ENCODE data around the gene PKHD1.

The PKHD1 gene

DNA sequence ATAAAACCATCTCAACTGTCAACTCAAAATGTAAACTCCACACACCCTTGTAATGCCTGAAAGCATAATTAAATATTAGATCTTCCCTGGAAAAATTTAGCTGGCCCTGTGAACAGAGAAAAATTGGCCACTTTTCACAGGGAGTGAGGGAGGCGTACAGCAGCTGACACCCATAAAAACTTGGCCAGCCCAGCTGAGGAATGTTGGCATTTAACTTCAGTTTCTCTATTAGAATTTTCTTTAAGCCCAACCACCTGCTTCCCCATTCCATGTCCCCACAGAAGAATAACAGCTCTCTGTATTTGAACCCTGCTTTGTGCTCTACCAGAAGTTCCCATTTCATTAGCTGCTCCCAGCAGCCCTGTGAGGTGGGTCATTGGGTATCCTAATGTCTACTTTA lies 41.0 kb downstream of the PKHD1 start:
- no peak overlapping the region for H3K4me3 Mint-ChIP-seq
- no peaks in the 10 kb centered on the region for H3K36me3 Mint-ChIP-seq (ENCODE audit: low read depth)
- H3K27me3 Mint-ChIP-seq, result no peaks in the 10 kb centered on the region
- H3K9me3 Mint-ChIP-seq, result no peaks in the 10 kb centered on the region
- no peak overlapping the region for H3K27ac Mint-ChIP-seq
- H3K4me1 Mint-ChIP-seq (ENCODE audit: low read depth), result no peaks in the 10 kb centered on the region
- intact Hi-C loops (cut with micrococcal nuclease), result no loop called here

GRCh38 chr6:52045481-52045880 lies 41.9 kb downstream of the PKHD1 start:
- Mint-ChIP-seq H3K27me3 (no peaks in the 10 kb centered on the region), H3K9me3 (no peaks in the 10 kb centered on the region), H3K4me3 (no peak overlapping the region), H3K27ac (no peak overlapping the region), H3K4me1 (ENCODE audit: low read depth) (no peaks in the 10 kb centered on the region), H3K36me3 (ENCODE audit: low read depth) (no peaks in the 10 kb centered on the region)
- intact Hi-C loops (cut with micrococcal nuclease), result no loop called here

GRCh38 chr6:52045033-52045432 lies 42.4 kb downstream of the PKHD1 start:
- no peaks in the 10 kb centered on the region for H3K27me3 Mint-ChIP-seq
- H3K4me3 Mint-ChIP-seq, result no peak overlapping the region
- H3K36me3 Mint-ChIP-seq (ENCODE audit: low read depth), result no peaks in the 10 kb centered on the region
- no peak overlapping the region for H3K27ac Mint-ChIP-seq
- H3K4me1 Mint-ChIP-seq (ENCODE audit: low read depth), result no peaks in the 10 kb centered on the region
- H3K9me3 Mint-ChIP-seq, result no peaks in the 10 kb centered on the region
- intact Hi-C loops (cut with micrococcal nuclease), result no loop called here

- H3K27me3 Mint-ChIP-seq, result no peaks in the 10 kb centered on the region
- no peak overlapping the region for H3K27ac Mint-ChIP-seq
- no peaks in the 10 kb centered on the region for H3K9me3 Mint-ChIP-seq
- H3K36me3 Mint-ChIP-seq (ENCODE audit: low read depth), result no peaks in the 10 kb centered on the region
- no peak overlapping the region for H3K4me3 Mint-ChIP-seq
- no peaks in the 10 kb centered on the region for H3K4me1 Mint-ChIP-seq (ENCODE audit: low read depth)
- intact Hi-C loops (cut with micrococcal nuclease), result no loop called here
These were observed 45.1 kb downstream of the PKHD1 start for GRCh38 chr6:52042141-52042885.

DNA sequence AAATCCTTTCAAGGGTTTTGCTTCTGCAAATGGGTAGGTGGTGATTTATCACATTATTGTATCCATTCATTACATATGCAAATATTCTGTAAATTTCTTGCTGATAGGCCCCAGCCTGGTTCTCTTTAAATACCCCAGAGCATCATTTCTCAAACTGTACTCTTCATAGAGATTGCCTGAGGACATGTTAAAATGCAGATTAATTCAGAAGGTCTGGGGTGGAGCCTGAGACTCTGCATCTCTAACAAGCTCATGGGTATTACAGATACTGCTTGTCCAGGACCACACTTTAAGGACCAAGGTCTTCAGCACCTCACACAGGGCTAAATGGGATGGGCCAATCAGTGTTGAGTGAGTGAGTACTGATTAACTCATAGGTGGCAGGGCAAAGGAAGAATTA lies 46.3 kb downstream of the PKHD1 start:
- H3K9me3 Mint-ChIP-seq, result no peaks in the 10 kb centered on the region
- no peak overlapping the region for H3K27ac Mint-ChIP-seq
- intact Hi-C loops (cut with micrococcal nuclease), result no loop called here
- H3K4me1 Mint-ChIP-seq (ENCODE audit: low read depth), result no peaks in the 10 kb centered on the region
- H3K36me3 Mint-ChIP-seq (ENCODE audit: low read depth), result no peaks in the 10 kb centered on the region
- no peaks in the 10 kb centered on the region for H3K27me3 Mint-ChIP-seq
- H3K4me3 Mint-ChIP-seq, result no peak overlapping the region

GRCh38 chr6:52027699-52028098 lies 59.7 kb downstream of the PKHD1 start:
- H3K9me3 Mint-ChIP-seq, result no peaks in the 10 kb centered on the region
- no peaks in the 10 kb centered on the region for H3K27me3 Mint-ChIP-seq
- no peaks in the 10 kb centered on the region for H3K36me3 Mint-ChIP-seq (ENCODE audit: low read depth)
- no peak overlapping the region for H3K27ac Mint-ChIP-seq
- intact Hi-C loops (cut with micrococcal nuclease), result no loop called here
- no peak overlapping the region for H3K4me3 Mint-ChIP-seq
- H3K4me1 Mint-ChIP-seq (ENCODE audit: low read depth), result no peaks in the 10 kb centered on the region

- H3K27me3 Mint-ChIP-seq, result no peaks in the 10 kb centered on the region
- intact Hi-C loops (cut with micrococcal nuclease), result loop anchor here (5.0 kb wide), 1 partner anchor 1897 kb away; no protein-coding TSS in a partner anchor
- no peak overlapping the region for H3K27ac Mint-ChIP-seq
- no peaks in the 10 kb centered on the region for H3K9me3 Mint-ChIP-seq
- H3K4me1 Mint-ChIP-seq (ENCODE audit: low read depth), result no peaks in the 10 kb centered on the region
- no peaks in the 10 kb centered on the region for H3K36me3 Mint-ChIP-seq (ENCODE audit: low read depth)
- no peak overlapping the region for H3K4me3 Mint-ChIP-seq
These were observed 62.9 kb downstream of the PKHD1 start for GRCh38 chr6:52024451-52025068.

GRCh38 chr6:52022675-52023074 lies 64.7 kb downstream of the PKHD1 start:
- Mint-ChIP-seq H3K27me3 (no peaks in the 10 kb centered on the region), H3K36me3 (ENCODE audit: low read depth) (no peaks in the 10 kb centered on the region)
- intact Hi-C loops (cut with micrococcal nuclease), result loop anchor here (5.0 kb wide), 1 partner anchor 1895 kb away; no protein-coding TSS in a partner anchor

GRCh38 chr6:52020945-52021570 lies 66.4 kb downstream of the PKHD1 start:
- no peaks in the 10 kb centered on the region for H3K36me3 Mint-ChIP-seq (ENCODE audit: low read depth)
- H3K4me1 Mint-ChIP-seq (ENCODE audit: low read depth), result no peaks in the 10 kb centered on the region
- no peak overlapping the region for H3K4me3 Mint-ChIP-seq
- intact Hi-C loops (cut with micrococcal nuclease), result loop anchor here (1.0 to 5.0 kb wide), 2 partner anchors 166 to 1894 kb away; no protein-coding TSS in a partner anchor
- H3K27ac Mint-ChIP-seq, result no peak overlapping the region
- no peaks in the 10 kb centered on the region for H3K9me3 Mint-ChIP-seq
- H3K27me3 Mint-ChIP-seq, result no peaks in the 10 kb centered on the region

More at GRCh38 chr6:52022675-52023074, 64.7 kb downstream of the PKHD1 start:
- H3K4me1 Mint-ChIP-seq (ENCODE audit: low read depth), result no peaks in the 10 kb centered on the region
- no peak overlapping the region for H3K4me3 Mint-ChIP-seq
- H3K27ac Mint-ChIP-seq, result no peak overlapping the region
- H3K9me3 Mint-ChIP-seq, result no peaks in the 10 kb centered on the region

DNA sequence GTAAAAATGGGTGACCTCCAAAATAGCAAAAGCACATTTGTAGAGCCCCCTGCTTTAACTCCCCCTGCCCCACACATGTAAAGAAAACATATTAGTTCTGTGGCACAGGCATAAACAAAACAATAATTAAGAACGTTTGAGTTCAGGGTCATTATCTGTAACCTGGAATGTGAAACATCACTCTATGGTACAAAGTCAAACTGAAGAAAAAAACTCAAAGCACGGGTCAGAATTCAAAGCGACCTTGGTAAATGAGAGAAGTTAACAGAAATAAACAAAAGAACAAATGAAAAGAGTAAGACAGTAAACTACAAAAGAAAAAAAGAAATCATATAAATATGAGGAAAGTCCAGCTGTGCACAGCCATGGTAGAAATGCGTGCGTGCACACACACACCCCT lies 67.5 kb downstream of the PKHD1 start:
- H3K36me3 Mint-ChIP-seq (ENCODE audit: low read depth), result no peaks in the 10 kb centered on the region
- no peaks in the 10 kb centered on the region for H3K27me3 Mint-ChIP-seq
- intact Hi-C loops (cut with micrococcal nuclease), result loop anchor here (5.0 kb wide), 1 partner anchor 1893 kb away; no protein-coding TSS in a partner anchor
- H3K27ac Mint-ChIP-seq, result no peak overlapping the region
- no peaks in the 10 kb centered on the region for H3K9me3 Mint-ChIP-seq
- H3K4me1 Mint-ChIP-seq (ENCODE audit: low read depth), result no peaks in the 10 kb centered on the region
- no peak overlapping the region for H3K4me3 Mint-ChIP-seq

GRCh38 chr6:52019092-52019491 lies 68.3 kb downstream of the PKHD1 start:
- intact Hi-C loops (cut with micrococcal nuclease), result no loop called here
- no peaks in the 10 kb centered on the region for H3K36me3 Mint-ChIP-seq (ENCODE audit: low read depth)
- H3K4me1 Mint-ChIP-seq (ENCODE audit: low read depth), result no peaks in the 10 kb centered on the region
- H3K4me3 Mint-ChIP-seq, result no peak overlapping the region
- H3K27me3 Mint-ChIP-seq, result no peaks in the 10 kb centered on the region
- H3K27ac Mint-ChIP-seq, result no peak overlapping the region
- H3K9me3 Mint-ChIP-seq, result no peaks in the 10 kb centered on the region

DNA sequence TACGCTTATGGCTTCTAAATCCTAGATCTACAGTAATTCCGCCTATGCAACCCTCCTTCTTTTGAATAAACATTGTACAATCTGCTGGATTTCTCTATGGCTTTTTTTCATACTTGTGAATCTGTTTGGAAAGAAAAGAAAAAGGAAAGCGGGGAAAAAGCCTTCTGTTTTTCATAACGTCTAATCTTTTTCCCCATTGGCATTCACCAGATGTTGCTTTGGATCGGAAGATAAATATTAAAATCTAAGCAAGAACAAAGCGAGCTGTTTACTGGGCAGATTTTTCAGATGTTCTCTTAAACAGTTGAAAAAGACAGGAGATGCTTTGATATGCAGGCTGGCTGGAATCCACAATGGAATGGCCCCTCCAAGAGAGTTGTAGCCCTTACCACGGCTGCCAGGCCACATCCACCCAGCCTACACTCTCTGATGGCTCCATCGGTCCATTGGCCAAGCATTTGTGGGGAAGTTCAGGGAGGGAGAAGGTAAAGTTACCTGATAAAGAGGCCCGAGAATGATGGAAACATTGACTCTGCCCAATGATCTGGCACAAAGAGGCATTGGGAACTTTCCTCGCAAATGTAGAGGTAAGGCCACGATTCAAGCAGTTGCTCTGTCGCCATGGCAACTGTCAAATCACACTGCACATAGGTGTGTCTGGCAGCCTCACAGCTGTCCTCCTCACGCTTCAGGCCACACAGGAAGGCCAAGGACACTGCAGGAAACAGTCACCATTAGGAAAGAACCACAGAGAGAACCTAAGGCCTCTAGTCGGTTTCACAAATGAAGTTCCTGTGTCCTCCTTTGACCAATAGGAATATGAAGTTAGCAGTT lies 70.3 kb downstream of the PKHD1 start:
- Mint-ChIP-seq H3K27me3 (no peaks in the 10 kb centered on the region), H3K9me3 (no peaks in the 10 kb centered on the region), H3K27ac (no peak overlapping the region), H3K4me3 (no peak overlapping the region), H3K36me3 (ENCODE audit: low read depth) (no peaks in the 10 kb centered on the region), H3K4me1 (ENCODE audit: low read depth) (no peaks in the 10 kb centered on the region)
- intact Hi-C loops (cut with micrococcal nuclease), result no loop called here

DNA sequence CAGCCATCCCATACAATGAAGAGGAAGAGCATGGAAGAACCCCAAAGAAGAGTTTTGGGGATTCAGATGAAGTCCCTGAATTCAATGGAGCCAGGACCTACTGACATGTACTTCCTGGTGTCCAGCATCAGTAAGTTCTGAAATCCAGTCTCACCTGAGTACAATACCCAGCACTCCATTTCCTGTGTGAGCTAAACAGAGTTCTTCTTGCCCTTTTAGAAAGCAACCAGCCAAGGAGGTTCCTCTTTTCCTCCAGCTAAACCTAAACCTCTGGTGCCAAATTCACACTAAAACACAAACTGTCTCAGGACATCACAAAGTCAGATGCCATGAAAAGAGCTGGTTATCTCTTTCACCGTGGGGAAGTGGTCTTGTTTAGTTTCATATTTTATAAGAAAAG lies 71.5 kb downstream of the PKHD1 start:
- H3K36me3 Mint-ChIP-seq (ENCODE audit: low read depth), result no peaks in the 10 kb centered on the region
- no peaks in the 10 kb centered on the region for H3K4me1 Mint-ChIP-seq (ENCODE audit: low read depth)
- intact Hi-C loops (cut with micrococcal nuclease), result no loop called here
- H3K27me3 Mint-ChIP-seq, result no peaks in the 10 kb centered on the region
- no peak overlapping the region for H3K27ac Mint-ChIP-seq
- no peak overlapping the region for H3K4me3 Mint-ChIP-seq
- no peaks in the 10 kb centered on the region for H3K9me3 Mint-ChIP-seq

DNA sequence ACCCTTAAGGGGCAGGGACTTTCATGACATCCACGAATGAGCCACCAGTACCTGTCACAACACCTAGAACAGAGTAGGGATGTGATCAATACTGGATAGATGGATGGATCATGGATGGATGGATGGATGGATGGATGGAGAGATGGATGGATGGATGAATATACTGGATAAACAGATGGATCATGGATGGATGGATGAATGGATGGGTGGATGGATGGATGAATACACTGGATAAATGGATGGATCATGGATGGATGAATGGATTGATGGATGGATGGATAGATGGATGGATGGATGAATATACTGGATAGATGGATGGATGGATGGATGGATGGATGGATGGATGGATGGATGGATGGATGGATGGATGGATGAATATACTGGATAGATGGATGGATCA lies 73.0 kb downstream of the PKHD1 start:
- Mint-ChIP-seq H3K27ac (no peak overlapping the region), H3K27me3 (no peaks in the 10 kb centered on the region), H3K4me1 (ENCODE audit: low read depth) (no peaks in the 10 kb centered on the region), H3K9me3 (no peaks in the 10 kb centered on the region), H3K4me3 (no peak overlapping the region), H3K36me3 (ENCODE audit: low read depth) (no peaks in the 10 kb centered on the region)
- intact Hi-C loops (cut with micrococcal nuclease), result no loop called here

All from dendritic cell treated with granulocyte-macrophage colony-stimulating factor and Interleukin-4, amounts not matched to agents 40 ng/mL and 50 ng/mL, for 4 days (primary cell).